ENCODE data around the gene MAP3K14.

- TF ChIP-seq, protein P1, sequence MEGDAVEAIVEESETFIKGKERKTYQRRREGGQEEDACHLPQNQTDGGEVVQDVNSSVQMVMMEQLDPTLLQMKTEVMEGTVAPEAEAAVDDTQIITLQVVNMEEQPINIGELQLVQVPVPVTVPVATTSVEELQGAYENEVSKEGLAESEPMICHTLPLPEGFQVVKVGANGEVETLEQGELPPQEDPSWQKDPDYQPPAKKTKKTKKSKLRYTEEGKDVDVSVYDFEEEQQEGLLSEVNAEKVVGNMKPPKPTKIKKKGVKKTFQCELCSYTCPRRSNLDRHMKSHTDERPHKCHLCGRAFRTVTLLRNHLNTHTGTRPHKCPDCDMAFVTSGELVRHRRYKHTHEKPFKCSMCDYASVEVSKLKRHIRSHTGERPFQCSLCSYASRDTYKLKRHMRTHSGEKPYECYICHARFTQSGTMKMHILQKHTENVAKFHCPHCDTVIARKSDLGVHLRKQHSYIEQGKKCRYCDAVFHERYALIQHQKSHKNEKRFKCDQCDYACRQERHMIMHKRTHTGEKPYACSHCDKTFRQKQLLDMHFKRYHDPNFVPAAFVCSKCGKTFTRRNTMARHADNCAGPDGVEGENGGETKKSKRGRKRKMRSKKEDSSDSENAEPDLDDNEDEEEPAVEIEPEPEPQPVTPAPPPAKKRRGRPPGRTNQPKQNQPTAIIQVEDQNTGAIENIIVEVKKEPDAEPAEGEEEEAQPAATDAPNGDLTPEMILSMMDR (conservative IDR thresholded peaks at IDR 0.05; ENCODE audit: low read length), result no peak
- no peak for TF ChIP-seq EZH2phosphoT487 (IDR thresholded peaks at IDR 0.05; ENCODE audit: borderline replicate concordance)
These were observed 4.9 kb downstream of the MAP3K14 start for GRCh38 chr17:45311760-45312476.
